OCI-LY7 (cell line): ENCODE data around the gene DIPK1A. TPM values are rescaled to one million over a fixed set of nuclear protein-coding genes. Genes with fewer than 3 reads are reported as not detected.

Source experiments
- BruUV-seq: library from RNA; stranded (reverse); fragments of 400-500 nt; replicated peaks from 2 replicates; lab custom pipeline; 2021; lab: Mats Ljungman, UMichigan
- CTCF ChIA-PET: fragments of 300-600 bp; sonication (Branson Sonifier 250); formaldehyde crosslinking; loops from one replicate; lab custom pipeline; 2022; ENCODE audit warnings: antibody characterized with exemption; ENCODE audit not compliant: unreplicated experiment; lab: Charles Lee
- POLR2A ChIA-PET: fragments of 300-600 bp; sonication (Branson Sonifier 250); formaldehyde crosslinking; loops from one replicate; lab custom pipeline; 2022; ENCODE audit warnings: antibody characterized with exemption; lab: Charles Lee
- DNase-seq: peaks from one replicate; pipeline ENCODE4 v3.0.0-alpha.2; 2015; ENCODE audit warnings: low spot score
- H2AFZ ChIP-seq: fragments of 200-600 bp; sonication (generic), shearing (Covaris generic); 2 replicates; pipeline ENCODE4 v1.6.1; 2014; ENCODE audit warnings: mild to moderate bottlenecking, antibody characterized with exemption, low read length, moderate library complexity
- H3K27ac ChIP-seq: fragments of 200-600 bp; sonication (generic); 2 replicates; pipeline ENCODE4 v1.5.1; 2014; ENCODE audit warnings: mixed run types, low read depth, mild to moderate bottlenecking, moderate library complexity, low read length, inconsistent platforms; ENCODE audit not compliant: poor library complexity, severe bottlenecking
- H3K36me3 ChIP-seq: fragments of 200-600 bp; sonication (generic); 2 replicates; pipeline ENCODE4 v1.6.1; 2014; ENCODE audit warnings: mild to moderate bottlenecking, antibody characterized with exemption, low read length, moderate library complexity, mixed read lengths; ENCODE audit not compliant: insufficient read depth
- H3K4me1 ChIP-seq: fragments of 200-600 bp; sonication (generic); 2 replicates; pipeline ENCODE4 v1.5.1; 2014; ENCODE audit warnings: mild to moderate bottlenecking, low read length; ENCODE audit not compliant: insufficient read depth, poor library complexity, severe bottlenecking
- H3K4me2 ChIP-seq: fragments of 200-600 bp; sonication (generic); 2 replicates; pipeline ENCODE4 v1.6.1; 2014; ENCODE audit warnings: mild to moderate bottlenecking, low read length
- H3K4me3 ChIP-seq: fragments of 200-600 bp; sonication (generic); 2 replicates; pipeline ENCODE4 v1.5.1; 2014; ENCODE audit warnings: mild to moderate bottlenecking, low read depth, low read length; ENCODE audit not compliant: poor library complexity, severe bottlenecking
- H3K79me2 ChIP-seq: fragments of 200-600 bp; sonication (generic); 2 replicates; pipeline ENCODE4 v1.6.1; 2016; ENCODE audit warnings: low read depth, mild to moderate bottlenecking, low read length, moderate library complexity, mixed read lengths; ENCODE audit not compliant: insufficient read depth
- H3K9me2 ChIP-seq: fragments of 200-600 bp; sonication (generic); 2 replicates; pipeline ENCODE4 v1.6.1; 2016; ENCODE audit warnings: mild to moderate bottlenecking, low read length, mixed read lengths; ENCODE audit not compliant: insufficient read depth
- H3K9me3 ChIP-seq: fragments of 200-600 bp; sonication (generic); 2 replicates; pipeline ENCODE4 v1.6.1; 2014; ENCODE audit warnings: mild to moderate bottlenecking, mixed run types, low read length, mixed read lengths
- H4K20me1 ChIP-seq: fragments of 200-600 bp; sonication (generic); 2 replicates; pipeline ENCODE4 v1.6.1; 2014; ENCODE audit warnings: mild to moderate bottlenecking, antibody characterized with exemption, low read length, moderate library complexity, mixed read lengths; ENCODE audit not compliant: insufficient read depth
- EZH2phosphoT487 ChIP-seq: fragments of 200-600 bp; sonication (generic); IDR thresholded peaks from 2 replicates; pipeline ENCODE4 v1.6.1; 2018; ENCODE audit warnings: low read depth, borderline replicate concordance, mild to moderate bottlenecking, mixed run types, antibody characterized with exemption, low read length, moderate library complexity, mixed read lengths
- intact Hi-C: fragments of 100-400 bp; cut with micrococcal nuclease; formaldehyde crosslinking; loops from one replicate; pipeline ENCODE4 v1.10.0; 2022; ENCODE audit not compliant: unreplicated experiment
- total RNA-seq, 2 experiments: library from RNA; depleted of rRNA in 1 of 2; stranded (reverse); fragments of >200 nt in 1 of 2; shearing (Covaris generic) in 1 of 2; gene quantifications; 2 replicates each; pipeline ENCODE4 v1.2.3, GENCODE V29; 2014 to 2022
- TF ChIP-seq, protein P1 (sequence below): fragments of 200-600 bp; sonication (generic); conservative IDR thresholded peaks from 2 replicates; pipeline ENCODE4 v1.5.1; 2014; ENCODE audit warnings: mild to moderate bottlenecking, antibody characterized with exemption, low read length, moderate library complexity, mixed read lengths

Gene DIPK1A
- total RNA-seq, 2 experiments from 2014 or later: 13.0 to 25.4 TPM

DNA sequence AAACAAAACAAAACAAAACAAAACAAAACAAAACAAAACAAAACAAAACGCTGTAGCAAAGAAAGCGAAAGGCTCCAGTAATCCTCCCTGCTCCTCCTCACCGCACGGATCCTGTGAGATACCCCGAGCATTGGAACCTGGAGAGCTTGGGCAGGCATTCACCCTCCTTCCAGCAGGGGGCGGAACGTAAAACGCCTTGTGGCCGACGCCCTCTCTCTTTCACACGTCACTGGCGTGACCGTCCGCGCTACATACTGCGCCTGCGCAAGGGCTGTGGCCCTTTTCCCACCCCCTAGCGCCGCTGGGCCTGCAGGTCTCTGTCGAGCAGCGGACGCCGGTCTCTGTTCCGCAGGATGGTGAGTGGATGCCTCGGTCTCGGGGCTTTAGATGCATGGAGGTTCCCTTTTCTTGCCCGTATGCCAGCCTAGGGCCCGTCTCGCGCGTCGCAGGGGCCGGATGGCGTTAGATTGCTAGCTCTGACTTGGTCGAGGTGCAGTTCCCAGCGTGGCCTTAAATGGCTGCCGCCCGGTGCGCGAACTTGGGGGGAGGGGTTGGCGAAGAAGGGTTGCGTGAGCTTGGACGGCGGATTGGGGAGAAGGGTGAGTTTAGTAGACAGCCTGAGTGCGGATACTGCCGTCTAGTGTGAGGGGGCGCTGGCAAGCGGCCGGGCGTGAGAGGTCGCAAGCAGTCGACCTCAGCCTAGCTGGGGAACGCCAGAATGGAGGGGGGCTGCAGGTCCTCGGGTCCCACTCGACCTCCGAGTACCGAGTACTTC lies 129.3 kb downstream of the DIPK1A start, which contains the start of gene RPL5:
Gene RPL5, plus strand, starts transcription at position 279 of the 775 bp plus-strand sequence. Its CDS starts 75 bp downstream, at position 354.
- BruUV-seq: no TSS peak

DNA sequence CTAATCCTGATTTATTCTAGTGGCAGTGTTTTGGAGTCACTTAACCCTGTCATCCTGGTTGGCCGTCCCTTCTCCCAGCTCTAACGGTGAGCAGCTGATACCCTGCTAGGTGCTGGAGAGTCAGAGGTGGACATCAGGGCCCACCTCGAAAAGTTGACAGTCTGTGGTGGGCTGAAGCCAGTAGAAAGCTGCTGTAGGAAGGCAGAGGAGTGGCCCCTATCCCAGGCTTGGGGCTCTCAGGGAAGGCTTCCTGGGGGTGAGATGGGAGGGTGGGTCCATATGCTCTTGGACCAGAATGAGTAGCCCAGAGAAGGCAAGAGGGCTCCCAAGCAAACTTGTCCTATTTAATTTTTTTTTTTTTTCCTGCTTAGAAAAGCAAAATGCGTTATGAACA lies 129.9 kb downstream of the DIPK1A start:
- TF ChIP-seq EZH2phosphoT487: no peak
- TF ChIP-seq, protein P1, sequence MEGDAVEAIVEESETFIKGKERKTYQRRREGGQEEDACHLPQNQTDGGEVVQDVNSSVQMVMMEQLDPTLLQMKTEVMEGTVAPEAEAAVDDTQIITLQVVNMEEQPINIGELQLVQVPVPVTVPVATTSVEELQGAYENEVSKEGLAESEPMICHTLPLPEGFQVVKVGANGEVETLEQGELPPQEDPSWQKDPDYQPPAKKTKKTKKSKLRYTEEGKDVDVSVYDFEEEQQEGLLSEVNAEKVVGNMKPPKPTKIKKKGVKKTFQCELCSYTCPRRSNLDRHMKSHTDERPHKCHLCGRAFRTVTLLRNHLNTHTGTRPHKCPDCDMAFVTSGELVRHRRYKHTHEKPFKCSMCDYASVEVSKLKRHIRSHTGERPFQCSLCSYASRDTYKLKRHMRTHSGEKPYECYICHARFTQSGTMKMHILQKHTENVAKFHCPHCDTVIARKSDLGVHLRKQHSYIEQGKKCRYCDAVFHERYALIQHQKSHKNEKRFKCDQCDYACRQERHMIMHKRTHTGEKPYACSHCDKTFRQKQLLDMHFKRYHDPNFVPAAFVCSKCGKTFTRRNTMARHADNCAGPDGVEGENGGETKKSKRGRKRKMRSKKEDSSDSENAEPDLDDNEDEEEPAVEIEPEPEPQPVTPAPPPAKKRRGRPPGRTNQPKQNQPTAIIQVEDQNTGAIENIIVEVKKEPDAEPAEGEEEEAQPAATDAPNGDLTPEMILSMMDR: no peak
- DNase-seq: no peak
- H3K9me3 ChIP-seq: no peaks in the 10 kb centered on the region
- no TSS peak for BruUV-seq
- H3K9me2 ChIP-seq: no peaks in the 10 kb centered on the region
- peak overlapping the region; percentile 59 for H2AFZ ChIP-seq
- H3K79me2 ChIP-seq: peaks cover 45% of the 10 kb centered on the region
- H3K4me3 ChIP-seq: peak overlapping the region; percentile 89
- intact Hi-C loops: loop anchor here (5.0 to 10.0 kb wide), 3 partner anchors 246 to 516 kb away; partner anchors contain the start of genes CCDC18, DR1, MTF2 and TMED5
- peaks cover 42% of the 10 kb centered on the region for H3K36me3 ChIP-seq
- H4K20me1 ChIP-seq: peaks cover 31% of the 10 kb centered on the region
- ChIA-PET CTCF (interaction anchor here (0.7 to 1.6 kb wide), 2 partner anchors 10 to 162 kb away, joined by 3 read pairs; no protein-coding TSS in a partner anchor), POLR2A (interaction anchor here (0.7 to 2.4 kb wide), 4 partner anchors 10 to 514 kb away, joined by 3 to 12 read pairs (median 6); partner anchors contain the start of gene EVI5)
- no peak overlapping the region for H3K27ac ChIP-seq
- peak overlapping the region; percentile 34 for H3K4me2 ChIP-seq
- peaks cover 35% of the 10 kb centered on the region for H3K4me1 ChIP-seq

More for the DNA sequence above, 129.3 kb downstream of the DIPK1A start, which contains the start of gene RPL5:
- ChIA-PET POLR2A (interaction anchor here (0.6 to 2.4 kb wide), 10 partner anchors 10 to 1329 kb away, joined by 3 to 12 read pairs (median 4); partner anchors contain the start of genes EVI5 and MTF2), CTCF (interaction anchor here (0.7 to 1.6 kb wide), 2 partner anchors 10 to 162 kb away, joined by 3 read pairs; no protein-coding TSS in a partner anchor)
- no peaks in the 10 kb centered on the region for H3K9me3 ChIP-seq
- peak within 1 kb of the TSS; percentile 59 for H2AFZ ChIP-seq
- DNase-seq: peak; percentile 98
- H3K79me2 ChIP-seq: peaks cover 51% of the 10 kb centered on the region
- peak within 1 kb of the TSS; percentile 89 for H3K4me3 ChIP-seq
- peaks cover 37% of the 10 kb centered on the region for H4K20me1 ChIP-seq
- intact Hi-C loops: loop anchor here (1.0 to 10.0 kb wide), 4 partner anchors 47 to 515 kb away; partner anchors contain the start of genes CCDC18, DR1, EVI5 and MTF2
- no peaks in the 10 kb centered on the region for H3K9me2 ChIP-seq
- H3K4me1 ChIP-seq: peaks cover 41% of the 10 kb centered on the region
- peak within 1 kb of the TSS; percentile 59 for H3K27ac ChIP-seq
- H3K36me3 ChIP-seq: peaks cover 48% of the 10 kb centered on the region
- TF ChIP-seq, protein P1: peak; percentile 85
- TF ChIP-seq EZH2phosphoT487: no peak
- H3K4me2 ChIP-seq: peak within 1 kb of the TSS; percentile 84
